GM13977 (cell line): ENCODE data around the gene ZNF580.
A peak's percentile ranks its signal among the peaks of the same experiment; 100 is the strongest.

Experiments used
- DNase-seq: peaks from one replicate; pipeline ENCODE4 v3.0.0; 2012; ENCODE audit warnings: low spot score
- CTCF ChIP-seq: IDR thresholded peaks from 2 replicates; pipeline ENCODE4 v1.5.1; 2012; ENCODE audit warnings: mild to moderate bottlenecking, control low read depth; ENCODE audit not compliant: insufficient read depth; ENCODE audit errors: extremely low read depth, missing control alignments
- in situ Hi-C: fragments of 300-500 bp; cut with MboI; formaldehyde crosslinking; loops from one replicate; pipeline ENCODE4 v1.12.0; 2022; ENCODE audit warnings: low sequenced_read_pairs, low pct_unique_long_range_greater_than_20kb, mixed read lengths, inconsistent platforms; ENCODE audit not compliant: unreplicated experiment

ZNF580 gene

GRCh38 chr19:55640577-55641425, at the start of gene ZNF580:
Gene ZNF580, plus strand, starts transcription at chr19:55641002. Its CDS starts 1,507 bp downstream, at chr19:55642509.
- no peak for TF ChIP-seq CTCF
- in situ Hi-C loops: no loop called here
- DNase-seq: peak; percentile 83

- in situ Hi-C loops: no loop called here
- no peak for TF ChIP-seq CTCF
- no peak for DNase-seq
Measured at GRCh38 chr19:55591555-55591954, 49.2 kb upstream of the ZNF580 start.

GRCh38 chr19:55592391-55593090, 48.3 kb upstream of the ZNF580 start:
- TF ChIP-seq CTCF: no peak
- no peak for DNase-seq
- in situ Hi-C loops: no loop called here

GRCh38 chr19:55593096-55593772, 47.6 kb upstream of the ZNF580 start:
- in situ Hi-C loops: no loop called here

GRCh38 chr19:55594996-55595545, 45.7 kb upstream of the ZNF580 start:
- in situ Hi-C loops: no loop called here

More at GRCh38 chr19:55593096-55593772, 47.6 kb upstream of the ZNF580 start:
- no peak for DNase-seq
- no peak for TF ChIP-seq CTCF

More at GRCh38 chr19:55594996-55595545, 45.7 kb upstream of the ZNF580 start:
- TF ChIP-seq CTCF: no peak
- no peak for DNase-seq
